ENCODE results near the gene CPTP. TPM values are rescaled to one million over a fixed set of nuclear protein-coding genes. Genes with fewer than 3 reads are reported as not detected.

CPTP gene
- total RNA-seq, 1 donor from 2014 or later, result 40.1 TPM

- no peak overlapping the region for H3K4me3 ChIP-seq (ENCODE audit: low read depth, low read length)
- no peak for DNase-seq (ENCODE audit: low read depth)
- TF ChIP-seq, protein P1, sequence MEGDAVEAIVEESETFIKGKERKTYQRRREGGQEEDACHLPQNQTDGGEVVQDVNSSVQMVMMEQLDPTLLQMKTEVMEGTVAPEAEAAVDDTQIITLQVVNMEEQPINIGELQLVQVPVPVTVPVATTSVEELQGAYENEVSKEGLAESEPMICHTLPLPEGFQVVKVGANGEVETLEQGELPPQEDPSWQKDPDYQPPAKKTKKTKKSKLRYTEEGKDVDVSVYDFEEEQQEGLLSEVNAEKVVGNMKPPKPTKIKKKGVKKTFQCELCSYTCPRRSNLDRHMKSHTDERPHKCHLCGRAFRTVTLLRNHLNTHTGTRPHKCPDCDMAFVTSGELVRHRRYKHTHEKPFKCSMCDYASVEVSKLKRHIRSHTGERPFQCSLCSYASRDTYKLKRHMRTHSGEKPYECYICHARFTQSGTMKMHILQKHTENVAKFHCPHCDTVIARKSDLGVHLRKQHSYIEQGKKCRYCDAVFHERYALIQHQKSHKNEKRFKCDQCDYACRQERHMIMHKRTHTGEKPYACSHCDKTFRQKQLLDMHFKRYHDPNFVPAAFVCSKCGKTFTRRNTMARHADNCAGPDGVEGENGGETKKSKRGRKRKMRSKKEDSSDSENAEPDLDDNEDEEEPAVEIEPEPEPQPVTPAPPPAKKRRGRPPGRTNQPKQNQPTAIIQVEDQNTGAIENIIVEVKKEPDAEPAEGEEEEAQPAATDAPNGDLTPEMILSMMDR (conservative IDR thresholded peaks at IDR 0.05; ENCODE audit: low read depth, low read length), result no peak
These were observed 13.2 kb downstream of the CPTP start for GRCh38 chr1:1337793-1338147.

DNA sequence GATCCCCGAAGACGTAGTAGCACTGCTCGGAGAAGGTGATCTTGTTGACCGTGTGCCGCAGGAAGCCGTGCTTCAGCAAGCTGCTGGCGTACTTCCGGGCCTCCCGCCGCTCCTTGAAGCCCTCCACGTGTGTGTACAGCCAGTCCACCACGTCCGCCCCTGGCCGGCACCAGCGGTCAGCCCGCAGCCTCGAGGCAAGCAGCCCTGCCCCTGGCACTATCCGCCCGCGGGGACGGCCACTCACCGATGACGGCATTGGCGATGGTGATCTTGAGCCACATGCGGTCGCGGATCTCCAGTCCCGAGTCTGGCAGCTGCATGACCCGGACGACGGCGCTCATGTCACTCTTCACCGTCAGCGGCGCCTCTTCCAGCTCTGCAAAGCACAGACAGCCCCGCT lies 13.7 kb downstream of the CPTP start:
- no peak for DNase-seq (ENCODE audit: low read depth)
- TF ChIP-seq, protein P1 (conservative IDR thresholded peaks at IDR 0.05; ENCODE audit: low read depth, low read length), result no peak
- H3K4me3 ChIP-seq (ENCODE audit: low read depth, low read length), result no peak overlapping the region

GRCh38 chr1:1340185-1340584 lies 15.6 kb downstream of the CPTP start:
- TF ChIP-seq, protein P1 (conservative IDR thresholded peaks at IDR 0.05; ENCODE audit: low read depth, low read length), result no peak
- DNase-seq (ENCODE audit: low read depth), result no peak
- H3K4me3 ChIP-seq (ENCODE audit: low read depth, low read length), result no peak overlapping the region

DNA sequence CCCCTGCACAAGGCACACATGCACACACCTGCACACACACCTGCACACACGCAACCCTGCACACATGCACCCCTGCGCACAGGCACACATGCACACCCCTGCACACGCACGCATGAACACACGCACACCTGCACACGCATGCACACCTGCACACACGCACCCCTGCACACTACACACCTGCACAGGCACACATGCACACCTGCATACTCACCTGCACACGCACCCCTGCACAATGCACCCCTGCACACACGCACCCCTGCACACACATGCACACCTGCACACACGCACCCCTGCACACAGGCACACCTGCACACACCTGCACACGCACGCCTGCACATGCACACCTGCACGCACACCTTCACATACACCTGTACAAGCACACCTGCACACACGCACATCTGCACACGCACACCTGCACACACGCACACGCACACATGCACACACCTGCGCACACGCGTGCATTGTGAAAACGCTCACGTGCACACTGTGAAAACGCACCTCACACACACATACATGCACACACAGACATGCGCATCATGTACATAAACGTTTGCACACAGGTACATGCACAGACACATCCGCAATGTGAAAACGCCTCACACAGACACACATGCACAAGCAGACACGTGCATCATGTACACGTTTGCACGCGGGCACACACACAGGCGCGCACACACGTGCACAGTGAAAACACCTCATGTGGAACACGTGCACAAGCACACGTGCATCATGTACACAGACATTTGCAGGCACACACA lies 16.4 kb downstream of the CPTP start:
- H3K4me3 ChIP-seq (ENCODE audit: low read depth, low read length), result no peak overlapping the region
- DNase-seq (ENCODE audit: low read depth), result no peak
- TF ChIP-seq, protein P1 (conservative IDR thresholded peaks at IDR 0.05; ENCODE audit: low read depth, low read length), result no peak

DNA sequence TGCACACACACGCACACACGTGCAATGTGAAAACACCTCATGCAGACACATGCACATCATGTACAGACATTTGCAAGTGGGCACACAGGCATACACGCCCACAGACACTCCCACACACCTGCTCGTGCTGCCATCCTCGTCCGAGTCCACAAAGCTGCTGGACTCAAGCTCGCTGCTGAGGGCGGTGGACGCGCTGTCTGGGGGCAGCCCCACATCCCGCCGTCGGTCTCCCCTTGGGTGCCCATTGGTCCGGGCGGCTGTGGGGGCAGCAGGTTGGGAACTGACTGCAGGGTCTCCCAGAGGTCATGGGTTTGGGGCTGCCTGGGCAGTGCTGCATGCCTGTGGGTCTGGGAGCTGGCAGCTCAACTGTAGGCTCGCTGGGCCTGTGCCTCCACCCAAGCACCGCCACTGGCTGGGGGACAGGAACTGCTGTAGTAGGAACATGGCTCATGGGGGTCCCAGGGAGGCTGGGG lies 17.0 kb downstream of the CPTP start:
- TF ChIP-seq, protein P1 (conservative IDR thresholded peaks at IDR 0.05; ENCODE audit: low read depth, low read length), result no peak
- DNase-seq (ENCODE audit: low read depth), result no peak
- no peak overlapping the region for H3K4me3 ChIP-seq (ENCODE audit: low read depth, low read length)

- TF ChIP-seq, protein P1 (conservative IDR thresholded peaks at IDR 0.05; ENCODE audit: low read depth, low read length), result no peak
- DNase-seq (ENCODE audit: low read depth), result no peak
- no peak overlapping the region for H3K4me3 ChIP-seq (ENCODE audit: low read depth, low read length)
These were observed 17.5 kb downstream of the CPTP start for GRCh38 chr1:1342061-1342562.

Measured in epithelial cell of proximal tubule (primary cell).